Activated CD4-positive, alpha-beta T cell treated with anti-CD3 and anti-CD28 coated beads, Interleukin-2, amount 50 U/mL, for 16 hours (primary cell): ENCODE results near the gene TCF3.

Experiments used
- DNase-seq: peaks from one replicate; pipeline ENCODE4 v3.0.0-alpha.2; 2020

Gene TCF3

DNA sequence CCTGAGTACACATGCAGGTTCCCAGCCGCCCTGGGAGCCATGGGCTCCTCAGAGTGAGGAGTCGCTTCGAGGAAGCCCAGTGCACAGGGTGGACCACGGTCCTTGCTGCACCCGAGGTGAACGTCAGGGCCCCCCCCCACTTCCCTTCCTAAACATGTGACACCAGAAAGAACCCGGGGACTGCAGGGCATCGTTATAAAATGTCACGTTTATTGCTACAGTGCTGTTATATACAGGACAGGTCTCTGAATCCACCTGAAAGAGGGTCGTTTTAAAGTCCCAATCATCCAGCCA lies 43.4 kb downstream of the TCF3 start:
- no peak for DNase-seq

DNA sequence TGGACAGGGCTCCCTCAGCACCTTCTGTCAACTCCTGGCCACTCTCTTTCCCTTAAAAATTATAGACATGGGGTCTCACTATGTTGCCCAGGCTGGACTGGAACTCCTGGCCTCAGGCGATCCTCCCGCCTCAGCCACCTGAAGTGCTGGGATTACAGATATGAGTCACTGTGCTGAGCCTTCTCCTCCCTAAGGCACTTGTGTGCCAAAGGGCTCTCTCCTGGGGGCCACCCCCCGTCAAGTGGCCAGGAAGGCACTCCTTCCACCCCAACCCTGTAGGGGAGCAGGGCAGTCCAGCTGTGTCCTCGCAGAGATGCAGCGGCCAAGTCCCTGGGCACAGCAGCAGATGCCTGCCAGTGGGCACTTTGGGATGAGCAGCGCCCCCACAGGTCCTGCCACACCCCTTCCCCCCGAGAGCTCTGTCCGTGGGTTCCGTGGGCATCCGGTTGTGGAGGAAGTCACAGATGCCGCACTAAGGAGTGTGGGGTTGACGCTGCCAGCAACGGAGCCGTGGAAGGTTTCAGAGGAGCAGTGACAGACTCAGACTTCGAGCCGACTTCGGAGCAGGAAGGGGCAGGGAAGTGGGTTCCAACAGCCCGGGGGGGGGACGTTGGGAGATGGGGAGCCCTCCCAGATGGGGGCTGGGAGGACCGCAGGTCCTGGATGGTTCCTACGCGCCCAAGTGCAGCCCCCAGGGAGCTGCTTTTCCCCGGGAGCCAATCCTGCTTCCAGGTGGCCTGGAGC lies 43.9 kb downstream of the TCF3 start:
- no peak for DNase-seq

- DNase-seq, result no peak
Observed at GRCh38 chr19:1606138-1606651, 46.2 kb downstream of the TCF3 start.

DNA sequence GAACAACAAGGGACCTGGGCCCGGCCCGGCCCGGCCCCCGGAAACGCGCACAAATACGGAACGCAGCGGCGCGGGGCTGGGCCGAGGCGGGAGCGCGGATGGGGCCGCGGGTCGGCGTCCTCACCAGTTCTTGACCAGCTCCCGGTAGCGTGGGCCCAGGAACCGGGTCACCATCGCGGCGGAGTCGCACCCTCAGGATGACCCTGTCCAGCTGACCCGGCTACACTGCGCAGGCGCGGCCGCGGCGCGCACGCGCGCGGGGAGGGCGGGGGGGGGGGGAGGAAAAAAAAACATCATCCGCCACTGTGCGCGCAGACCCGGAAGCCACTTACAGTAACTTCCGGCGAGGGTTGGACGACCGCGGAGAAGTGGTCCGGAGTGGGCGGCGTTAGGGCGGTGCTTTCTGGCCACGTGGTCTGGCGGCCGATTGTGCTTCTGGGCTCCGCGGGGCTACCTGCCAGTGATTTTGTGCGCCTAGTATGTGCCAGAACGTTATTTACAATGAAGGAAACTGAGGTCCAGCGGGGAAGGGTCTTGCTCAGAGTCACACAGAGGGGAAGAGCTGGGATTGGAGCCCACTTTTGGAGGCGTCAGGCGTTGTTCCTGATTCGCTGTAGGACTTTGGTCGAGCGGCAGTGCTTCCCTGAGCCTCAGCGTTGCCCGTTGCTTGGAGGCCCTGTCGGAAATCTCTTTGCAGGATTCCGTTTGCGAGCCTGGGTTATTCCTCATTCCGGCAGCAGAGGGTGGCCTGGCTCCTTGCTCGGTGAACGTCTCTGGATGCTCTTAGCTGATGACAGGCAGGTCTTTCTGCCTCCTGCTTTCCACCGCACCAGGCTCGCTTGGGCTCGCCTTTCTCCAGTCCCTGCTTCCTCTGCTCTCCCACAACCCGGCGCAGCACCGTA lies 46.9 kb downstream of the TCF3 start, which contains the start of gene UQCR11:
UQCR11 (minus strand) TSS at position 227 of the 902 bp plus-strand sequence; CDS start at position 174, 53 bp downstream.
- peak; percentile 96 for DNase-seq

DNA sequence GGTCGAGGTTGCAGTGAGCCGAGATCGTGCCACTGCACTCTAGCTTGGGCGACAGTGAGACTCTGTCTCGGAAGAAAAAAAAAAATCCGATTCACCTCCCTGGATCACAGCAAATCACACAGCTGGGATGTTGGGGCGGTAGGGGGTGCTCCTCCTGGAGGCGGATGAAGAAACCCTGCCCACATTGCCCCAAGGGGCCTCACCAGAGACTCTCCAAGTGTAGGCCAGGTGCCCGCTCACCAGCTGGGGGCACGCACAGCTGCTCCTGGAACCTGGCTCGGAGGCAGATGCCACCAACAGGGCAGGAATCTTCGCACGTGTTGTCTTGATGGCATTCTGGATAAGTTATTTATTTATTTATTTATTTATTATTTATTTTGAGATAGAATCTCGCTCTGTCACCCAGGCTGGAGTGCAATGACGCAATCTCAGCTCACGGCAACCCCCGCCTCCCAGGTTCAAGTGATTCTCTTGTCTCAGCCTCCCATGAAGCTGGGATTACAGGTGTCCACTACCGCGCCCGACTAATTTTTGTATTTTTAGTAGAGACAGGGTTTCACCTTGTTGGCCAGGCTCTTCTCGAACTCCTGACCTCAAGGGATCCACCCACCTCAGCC lies 50.2 kb downstream of the TCF3 start:
- no peak for DNase-seq

- no peak for DNase-seq
Observed at GRCh38 chr19:1601613-1602064, 50.8 kb downstream of the TCF3 start.

DNA sequence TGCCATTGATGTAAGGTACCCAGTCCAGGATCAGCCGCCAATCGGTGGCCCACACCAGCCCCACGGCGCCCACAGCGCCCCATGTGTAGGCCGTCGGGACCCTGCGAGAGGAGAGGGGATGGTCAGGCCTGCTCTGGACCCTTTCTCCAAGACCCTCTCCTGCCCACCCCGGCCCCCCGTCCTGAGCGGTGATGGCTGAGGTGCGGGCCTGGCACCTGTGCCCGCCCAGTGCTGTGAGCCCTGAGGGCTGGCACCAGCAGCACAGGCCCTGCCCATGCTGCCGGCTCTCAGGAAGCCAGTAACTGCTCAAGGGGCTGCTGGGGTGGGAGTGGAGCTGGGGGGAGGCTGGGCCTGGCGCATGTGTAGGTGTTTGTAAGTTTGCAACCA lies 53.0 kb downstream of the TCF3 start:
- no peak for DNase-seq

- DNase-seq, result no peak
Observed at GRCh38 chr19:1598777-1599459, 53.5 kb downstream of the TCF3 start.

GRCh38 chr19:1593501-1593772 lies 59.0 kb downstream of the TCF3 start:
- DNase-seq, result no peak

- peak; percentile 90 for DNase-seq
Observed at GRCh38 chr19:1592755-1593500, 59.5 kb downstream of the TCF3 start, which contains the start of gene MBD3. Gene MBD3, minus strand, starts transcription at chr19:1592865. Its CDS starts 234 bp downstream, at chr19:1592631.

- DNase-seq, result peak; percentile 88
Observed at GRCh38 chr19:1592024-1592754, 60.2 kb downstream of the TCF3 start.

- DNase-seq, result no peak
Observed at GRCh38 chr19:1591421-1592023, 60.9 kb downstream of the TCF3 start.

DNA sequence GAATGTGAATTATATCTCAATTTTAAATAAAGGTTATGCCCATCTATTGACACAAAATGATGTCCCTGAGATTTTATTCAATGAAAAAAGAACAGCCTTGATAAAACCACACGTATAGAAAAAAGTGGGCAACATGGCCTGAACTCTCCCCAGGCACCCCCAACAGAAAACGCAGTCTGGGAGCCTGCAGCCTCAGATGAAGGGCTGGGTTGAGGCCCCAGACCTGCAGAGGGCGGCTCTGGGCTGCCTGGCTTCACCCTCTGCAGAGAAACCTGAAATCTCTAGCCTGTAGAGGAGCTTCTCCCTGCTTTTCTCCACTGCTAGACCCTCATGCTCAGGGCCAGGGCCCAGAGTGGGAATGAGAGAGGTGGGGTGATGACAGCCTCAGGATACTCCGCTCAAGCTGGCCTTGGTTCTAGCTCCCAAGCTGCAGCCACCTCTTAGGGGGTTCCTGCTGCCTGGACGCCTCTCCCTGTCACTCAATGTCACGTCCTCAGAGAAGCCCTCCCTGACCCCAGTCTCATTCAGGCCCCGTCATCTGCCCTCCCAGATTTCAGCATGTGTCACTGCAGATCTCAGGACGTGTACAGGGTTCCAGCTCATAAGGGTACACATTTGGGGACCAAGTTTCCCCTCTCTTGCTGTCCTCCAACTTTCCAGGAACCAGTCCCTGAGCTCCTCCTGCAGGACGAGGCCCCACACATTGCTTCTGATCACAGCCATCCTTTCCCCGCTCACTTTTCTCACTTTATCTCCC lies 61.6 kb downstream of the TCF3 start:
- peak; percentile 45 for DNase-seq

- DNase-seq, result no peak
Observed at GRCh38 chr19:1587872-1588271, 64.5 kb downstream of the TCF3 start.

DNA sequence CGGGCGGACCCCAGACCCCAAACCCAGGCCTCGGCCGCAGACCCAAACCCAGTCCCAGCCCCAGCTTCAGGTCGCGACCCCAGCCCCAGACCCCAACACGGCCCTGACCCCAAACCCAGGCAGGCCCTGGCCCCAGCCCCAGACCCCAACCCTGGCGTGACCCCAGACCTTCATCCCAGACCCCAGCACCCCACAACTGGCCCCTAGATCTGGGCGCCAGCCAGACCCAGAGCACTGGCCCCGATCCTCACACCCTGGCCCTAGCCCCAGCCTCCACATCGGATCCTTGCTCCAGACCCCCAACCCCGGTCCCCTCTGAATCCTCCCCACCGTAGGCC lies 67.2 kb downstream of the TCF3 start:
- DNase-seq, result no peak

- DNase-seq, result no peak
Observed at GRCh38 chr19:1584500-1585242, 67.7 kb downstream of the TCF3 start.

- no peak for DNase-seq
Observed at GRCh38 chr19:1582201-1582600, 70.2 kb downstream of the TCF3 start.

GRCh38 chr19:1580957-1581356 lies 71.5 kb downstream of the TCF3 start:
- DNase-seq, result no peak

- no peak for DNase-seq
Observed at GRCh38 chr19:1580382-1580781, 72.0 kb downstream of the TCF3 start.

- no peak for DNase-seq
Observed at GRCh38 chr19:1579222-1579621, 73.2 kb downstream of the TCF3 start.
